ENCODE measurements around the gene PHLDB2. TPM values are rescaled to one million over a fixed set of nuclear protein-coding genes. Genes with fewer than 3 reads are reported as not detected.

The PHLDB2 gene
- polyA plus RNA-seq, 4 donors: 1.1 to 17.8 (median 4.5) TPM

GRCh38 chr3:111954228-111954990 lies 95.3 kb downstream of the PHLDB2 start:
- FAIRE-seq: no peak
- 67 to 78% (median 76%) methylated on average over 6 of the region's 6 CpGs for WGBS, 3 donors
- H3K27me3 ChIP-seq (ENCODE audit: control insufficient read depth in 3 of 3, insufficient read depth in 3 of 3, low read length in 3 of 3): no peaks in the 10 kb centered on the region
- H3K4me1 ChIP-seq (ENCODE audit: control insufficient read depth in 3 of 3, insufficient read depth in 2 of 3, low read depth in 1 of 3, low read length in 2 of 3): no peaks in the 10 kb centered on the region
- no peaks in the 10 kb centered on the region for H3K9me3 ChIP-seq (ENCODE audit: control insufficient read depth in 2 of 2, insufficient read depth in 1 of 2, low read depth in 1 of 2, low read length in 1 of 2)
- H3K27ac ChIP-seq (ENCODE audit: low read depth in 1 of 3, low read length in 2 of 3): no peak overlapping the region
- H3K36me3 ChIP-seq (ENCODE audit: control insufficient read depth in 3 of 3, insufficient read depth in 2 of 3, low read depth in 1 of 3, low read length in 3 of 3): peaks cover 0 to 8% (median 0%) of the 10 kb centered on the region in 3 donors
- DNase-seq: no peak
- H3K4me3 ChIP-seq (ENCODE audit: low read depth in 1 of 3, low read length in 3 of 3): no peak overlapping the region

- H3K36me3 ChIP-seq (ENCODE audit: control insufficient read depth in 3 of 3, insufficient read depth in 2 of 3, low read depth in 1 of 3, low read length in 3 of 3): peaks cover 0 to 8% (median 0%) of the 10 kb centered on the region in 3 donors
- H3K4me3 ChIP-seq (ENCODE audit: low read depth in 1 of 3, low read length in 3 of 3): no peak overlapping the region
- no peaks in the 10 kb centered on the region for H3K9me3 ChIP-seq (ENCODE audit: control insufficient read depth in 2 of 2, insufficient read depth in 1 of 2, low read depth in 1 of 2, low read length in 1 of 2)
- H3K4me1 ChIP-seq (ENCODE audit: control insufficient read depth in 3 of 3, insufficient read depth in 2 of 3, low read depth in 1 of 3, low read length in 2 of 3): no peaks in the 10 kb centered on the region
- FAIRE-seq: no peak
- WGBS, 3 donors: 100% methylated on average over 1 of the region's 1 CpG
- DNase-seq: no peak
- H3K27me3 ChIP-seq (ENCODE audit: control insufficient read depth in 3 of 3, insufficient read depth in 3 of 3, low read length in 3 of 3): no peaks in the 10 kb centered on the region
- H3K27ac ChIP-seq (ENCODE audit: low read depth in 1 of 3, low read length in 2 of 3): no peak overlapping the region
Measured at GRCh38 chr3:111955876-111956275, 96.8 kb downstream of the PHLDB2 start.

GRCh38 chr3:111956449-111956848 lies 97.4 kb downstream of the PHLDB2 start:
- Histone ChIP-seq H3K4me3 (ENCODE audit: low read depth in 1 of 3, low read length in 3 of 3) (no peak overlapping the region), H3K36me3 (ENCODE audit: control insufficient read depth in 3 of 3, insufficient read depth in 2 of 3, low read depth in 1 of 3, low read length in 3 of 3) (peaks cover 0 to 8% (median 0%) of the 10 kb centered on the region in 3 donors), H3K27ac (ENCODE audit: low read depth in 1 of 3, low read length in 2 of 3) (no peak overlapping the region), H3K27me3 (ENCODE audit: control insufficient read depth in 3 of 3, insufficient read depth in 3 of 3, low read length in 3 of 3) (no peaks in the 10 kb centered on the region), H3K4me1 (ENCODE audit: control insufficient read depth in 3 of 3, insufficient read depth in 2 of 3, low read depth in 1 of 3, low read length in 2 of 3) (no peaks in the 10 kb centered on the region), H3K9me3 (ENCODE audit: control insufficient read depth in 2 of 2, insufficient read depth in 1 of 2, low read depth in 1 of 2, low read length in 1 of 2) (no peaks in the 10 kb centered on the region)
- 89 to 93% (median 93%) methylated on average over 3 of the region's 3 CpGs for WGBS, 3 donors
- FAIRE-seq (no peak), DNase-seq (no peak)

GRCh38 chr3:111956995-111957734 lies 98.1 kb downstream of the PHLDB2 start:
- WGBS, 3 donors: 76 to 89% (median 84%) methylated on average over 4 of the region's 4 CpGs
- Histone ChIP-seq H3K27me3 (ENCODE audit: control insufficient read depth in 3 of 3, insufficient read depth in 3 of 3, low read length in 3 of 3) (no peaks in the 10 kb centered on the region), H3K4me3 (ENCODE audit: low read depth in 1 of 3, low read length in 3 of 3) (no peak overlapping the region), H3K27ac (ENCODE audit: low read depth in 1 of 3, low read length in 2 of 3) (no peak overlapping the region), H3K4me1 (ENCODE audit: control insufficient read depth in 3 of 3, insufficient read depth in 2 of 3, low read depth in 1 of 3, low read length in 2 of 3) (no peaks in the 10 kb centered on the region), H3K36me3 (ENCODE audit: control insufficient read depth in 3 of 3, insufficient read depth in 2 of 3, low read depth in 1 of 3, low read length in 3 of 3) (peaks cover 0 to 8% (median 0%) of the 10 kb centered on the region in 3 donors), H3K9me3 (ENCODE audit: control insufficient read depth in 2 of 2, insufficient read depth in 1 of 2, low read depth in 1 of 2, low read length in 1 of 2) (no peaks in the 10 kb centered on the region)
- no peak for FAIRE-seq
- DNase-seq: no peak

- H3K36me3 ChIP-seq (ENCODE audit: control insufficient read depth in 3 of 3, insufficient read depth in 2 of 3, low read depth in 1 of 3, low read length in 3 of 3): peaks cover 0 to 2% (median 0%) of the 10 kb centered on the region in 3 donors
- H3K27ac ChIP-seq (ENCODE audit: low read depth in 1 of 3, low read length in 2 of 3): no peak overlapping the region
- FAIRE-seq (no peak), DNase-seq (no peak)
- WGBS, 3 donors: 67 to 77% (median 73%) methylated on average over 3 of the region's 3 CpGs
- no peaks in the 10 kb centered on the region for H3K27me3 ChIP-seq (ENCODE audit: control insufficient read depth in 3 of 3, insufficient read depth in 3 of 3, low read length in 3 of 3)
- no peak overlapping the region for H3K4me3 ChIP-seq (ENCODE audit: low read depth in 1 of 3, low read length in 3 of 3)
- no peaks in the 10 kb centered on the region for H3K9me3 ChIP-seq (ENCODE audit: control insufficient read depth in 2 of 2, insufficient read depth in 1 of 2, low read depth in 1 of 2, low read length in 1 of 2)
- H3K4me1 ChIP-seq (ENCODE audit: control insufficient read depth in 3 of 3, insufficient read depth in 2 of 3, low read depth in 1 of 3, low read length in 2 of 3): no peaks in the 10 kb centered on the region
Measured at GRCh38 chr3:111961461-111962164, 102.5 kb downstream of the PHLDB2 start.

GRCh38 chr3:111963424-111963823 lies 104.4 kb downstream of the PHLDB2 start:
- no peak overlapping the region for H3K27ac ChIP-seq (ENCODE audit: low read depth in 1 of 3, low read length in 2 of 3)
- 72 to 80% (median 78%) methylated on average over 1 of the region's 1 CpG for WGBS, 3 donors
- peaks cover 0 to 6% (median 0%) of the 10 kb centered on the region in 3 donors for H3K4me1 ChIP-seq (ENCODE audit: control insufficient read depth in 3 of 3, insufficient read depth in 2 of 3, low read depth in 1 of 3, low read length in 2 of 3)
- no peak for FAIRE-seq
- H3K36me3 ChIP-seq (ENCODE audit: control insufficient read depth in 3 of 3, insufficient read depth in 2 of 3, low read depth in 1 of 3, low read length in 3 of 3): peaks cover 0 to 2% (median 0%) of the 10 kb centered on the region in 3 donors
- no peak for DNase-seq
- H3K27me3 ChIP-seq (ENCODE audit: control insufficient read depth in 3 of 3, insufficient read depth in 3 of 3, low read length in 3 of 3): no peaks in the 10 kb centered on the region
- no peaks in the 10 kb centered on the region for H3K9me3 ChIP-seq (ENCODE audit: control insufficient read depth in 2 of 2, insufficient read depth in 1 of 2, low read depth in 1 of 2, low read length in 1 of 2)
- H3K4me3 ChIP-seq (ENCODE audit: low read depth in 1 of 3, low read length in 3 of 3): no peak overlapping the region

GRCh38 chr3:111965484-111965883 lies 106.4 kb downstream of the PHLDB2 start:
- H3K27me3 ChIP-seq (ENCODE audit: control insufficient read depth in 3 of 3, insufficient read depth in 3 of 3, low read length in 3 of 3): no peaks in the 10 kb centered on the region
- WGBS, 3 donors: 87 to 94% (median 88%) methylated on average over 2 of the region's 2 CpGs
- FAIRE-seq (no peak), DNase-seq (no peak)
- no peaks in the 10 kb centered on the region for H3K9me3 ChIP-seq (ENCODE audit: control insufficient read depth in 2 of 2, insufficient read depth in 1 of 2, low read depth in 1 of 2, low read length in 1 of 2)
- H3K4me3 ChIP-seq (ENCODE audit: low read depth in 1 of 3, low read length in 3 of 3): no peak overlapping the region
- peaks cover 0 to 2% (median 0%) of the 10 kb centered on the region in 3 donors for H3K36me3 ChIP-seq (ENCODE audit: control insufficient read depth in 3 of 3, insufficient read depth in 2 of 3, low read depth in 1 of 3, low read length in 3 of 3)
- peaks cover 0 to 6% (median 0%) of the 10 kb centered on the region in 3 donors for H3K4me1 ChIP-seq (ENCODE audit: control insufficient read depth in 3 of 3, insufficient read depth in 2 of 3, low read depth in 1 of 3, low read length in 2 of 3)
- H3K27ac ChIP-seq (ENCODE audit: low read depth in 1 of 3, low read length in 2 of 3): no peak overlapping the region

- Histone ChIP-seq H3K36me3 (ENCODE audit: control insufficient read depth in 3 of 3, insufficient read depth in 2 of 3, low read depth in 1 of 3, low read length in 3 of 3) (peaks cover 0 to 2% (median 2%) of the 10 kb centered on the region in 3 donors), H3K27ac (ENCODE audit: low read depth in 1 of 3, low read length in 2 of 3) (peak overlapping the region in 1 of 3 donors; percentile 53), H3K9me3 (ENCODE audit: control insufficient read depth in 2 of 2, insufficient read depth in 1 of 2, low read depth in 1 of 2, low read length in 1 of 2) (no peaks in the 10 kb centered on the region), H3K4me3 (ENCODE audit: low read depth in 1 of 3, low read length in 3 of 3) (no peak overlapping the region), H3K4me1 (ENCODE audit: control insufficient read depth in 3 of 3, insufficient read depth in 2 of 3, low read depth in 1 of 3, low read length in 2 of 3) (peaks cover 0 to 6% (median 0%) of the 10 kb centered on the region in 3 donors), H3K27me3 (ENCODE audit: control insufficient read depth in 3 of 3, insufficient read depth in 3 of 3, low read length in 3 of 3) (no peaks in the 10 kb centered on the region)
- WGBS, 3 donors: 17 to 27% (median 22%) methylated on average over 3 of the region's 3 CpGs
- FAIRE-seq: no peak
- peak; percentile 13 to 42 for DNase-seq
Measured at GRCh38 chr3:111967068-111967467, 108.0 kb downstream of the PHLDB2 start.
